HG02763 (cell line): ENCODE data around the gene B3GALT4.
"Not testable (repeated sequence)": the region's sequence is repeated elsewhere in the genome, so short reads cannot be mapped to it uniquely, and the experiment has no call there.

Experiments
- ATAC-seq: cut with Tn5 transposase; IDR thresholded peaks from one replicate; pipeline ENCODE4 v1.9.1; 2021; ENCODE audit warnings: mild to moderate bottlenecking, moderate library complexity; ENCODE audit not compliant: unreplicated experiment

B3GALT4 gene

GRCh38 chr6:33276864-33277662 lies at the start of gene B3GALT4:
TSS of gene B3GALT4 (plus strand) at chr6:33277123. CDS start at chr6:33277420, 297 bp downstream.
- peak; percentile 49 for ATAC-seq

DNA sequence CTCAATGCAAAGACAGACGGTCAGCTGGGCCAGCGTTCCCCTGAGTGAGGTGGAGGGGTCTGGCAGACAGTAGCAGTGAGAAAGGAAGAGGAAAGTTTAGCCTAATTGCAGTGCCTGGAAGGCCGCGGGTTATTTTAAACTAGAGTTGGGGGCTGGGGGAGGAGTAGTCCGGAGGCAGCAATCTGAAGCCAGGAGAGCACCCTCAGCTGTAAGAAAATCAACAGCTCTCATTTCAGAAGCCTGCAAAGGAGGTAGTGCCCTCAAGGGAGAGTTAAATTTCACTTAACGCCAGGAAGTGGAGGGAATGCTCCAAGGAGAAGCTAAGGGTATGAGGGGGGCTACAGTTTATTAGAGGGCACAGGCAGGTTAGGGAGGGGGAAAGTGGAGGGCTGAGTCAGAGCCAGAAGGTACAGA lies 41.7 kb upstream of the B3GALT4 start:
- no peak for ATAC-seq

DNA sequence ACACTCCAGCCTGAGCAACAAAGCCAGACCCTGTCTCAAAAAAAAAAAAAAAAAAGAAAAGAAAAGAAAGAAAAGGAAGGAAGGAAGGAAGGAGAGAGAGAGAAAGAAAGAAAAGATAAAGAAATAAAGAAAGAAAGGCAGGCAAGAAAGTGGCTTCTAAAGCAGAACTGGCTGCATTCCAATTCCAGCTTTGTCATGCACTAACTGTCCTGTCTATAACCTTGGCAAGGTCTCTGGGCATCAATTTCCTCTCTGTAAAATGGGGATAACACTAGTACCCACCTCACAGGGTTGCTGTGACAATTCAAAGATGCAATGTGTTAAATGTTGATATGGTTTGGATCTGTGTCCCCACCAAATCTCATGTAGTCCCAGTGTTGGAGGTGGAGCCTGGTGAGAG lies 40.6 kb upstream of the B3GALT4 start:
- no peak for ATAC-seq

GRCh38 chr6:33236852-33237251 lies 40.1 kb upstream of the B3GALT4 start:
- no peak for ATAC-seq

DNA sequence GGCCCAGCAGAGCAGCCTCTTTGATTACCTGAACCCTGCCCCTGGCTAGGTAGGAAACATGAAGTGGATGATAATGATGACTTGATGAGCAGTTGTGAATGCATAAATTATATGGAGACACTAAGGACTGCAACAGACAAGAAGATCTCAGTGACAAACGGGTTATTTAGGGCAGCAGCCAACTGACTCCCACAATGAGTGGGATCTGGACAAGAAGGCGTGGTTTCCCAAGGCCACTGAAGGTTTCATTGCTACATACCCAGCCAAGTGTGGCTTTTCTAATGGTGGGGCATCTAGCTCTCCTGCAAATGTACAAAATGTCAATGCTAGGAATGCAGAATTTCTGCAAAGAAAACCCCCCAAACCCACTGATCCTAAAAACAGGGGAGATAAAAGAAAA lies 39.2 kb upstream of the B3GALT4 start:
- no peak for ATAC-seq

GRCh38 chr6:33241968-33242367 lies 35.0 kb upstream of the B3GALT4 start:
- ATAC-seq = no peak

DNA sequence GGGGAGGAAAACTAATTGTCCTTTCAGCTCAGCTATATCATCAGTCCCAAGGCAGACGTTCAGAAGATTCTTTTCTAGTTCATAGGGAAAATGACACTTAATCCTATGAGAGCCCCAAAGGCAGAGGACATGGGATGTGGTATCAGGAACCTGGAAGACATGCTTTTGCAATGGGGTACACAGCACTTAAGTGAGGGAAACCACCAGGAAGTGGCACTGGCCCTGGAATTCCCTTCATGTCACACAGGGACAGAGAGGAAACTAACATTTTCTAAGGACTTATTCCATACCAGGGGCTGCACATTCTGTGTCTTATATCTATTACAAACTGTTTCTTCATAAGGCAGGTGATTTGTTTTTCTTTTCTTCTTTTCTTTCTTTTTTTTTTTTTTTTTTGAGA lies 33.4 kb upstream of the B3GALT4 start:
- no peak for ATAC-seq

DNA sequence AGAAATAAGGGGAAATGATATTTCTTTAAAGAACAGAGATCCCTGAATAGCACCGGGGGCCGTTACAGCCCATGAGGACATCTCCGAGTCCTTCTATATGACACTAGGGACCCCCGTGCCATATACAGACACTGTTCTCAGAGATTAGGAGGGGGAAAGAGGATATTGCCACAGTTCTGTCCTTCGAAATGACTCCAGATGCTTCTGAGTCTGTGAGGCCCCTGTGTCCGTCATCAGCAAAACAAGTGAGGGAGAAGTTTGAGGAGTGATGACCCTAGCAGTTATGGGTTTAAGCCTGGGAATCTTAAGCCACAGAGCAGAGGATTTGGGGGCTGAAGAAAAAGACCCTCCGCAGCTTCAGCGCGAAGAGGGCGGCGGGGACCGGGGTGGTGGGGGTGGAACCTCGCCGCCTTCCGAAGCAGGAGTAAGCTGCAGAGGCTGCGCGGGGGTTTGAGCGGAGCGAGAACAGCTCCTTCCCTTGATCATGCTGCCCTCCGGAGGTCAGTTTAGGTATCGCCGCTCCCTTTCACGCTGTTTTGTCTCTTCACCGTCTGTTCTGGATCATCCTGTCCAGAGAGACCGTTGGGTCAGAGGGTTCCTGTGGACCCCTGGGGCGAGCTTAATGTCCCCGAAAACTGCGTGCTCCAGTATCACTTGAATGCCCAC lies 28.8 kb upstream of the B3GALT4 start:
- ATAC-seq = peak; percentile 40

- ATAC-seq = no peak
Observed at GRCh38 chr6:33248643-33248931, 28.3 kb upstream of the B3GALT4 start.

- peak; percentile 90 for ATAC-seq
Observed at GRCh38 chr6:33248932-33249731, 27.8 kb upstream of the B3GALT4 start.

- ATAC-seq = no peak
Observed at GRCh38 chr6:33249732-33250630, 26.9 kb upstream of the B3GALT4 start.

- ATAC-seq = no peak
Observed at GRCh38 chr6:33250731-33251130, 26.2 kb upstream of the B3GALT4 start.

GRCh38 chr6:33251395-33252012 lies 25.4 kb upstream of the B3GALT4 start:
- ATAC-seq = no peak

DNA sequence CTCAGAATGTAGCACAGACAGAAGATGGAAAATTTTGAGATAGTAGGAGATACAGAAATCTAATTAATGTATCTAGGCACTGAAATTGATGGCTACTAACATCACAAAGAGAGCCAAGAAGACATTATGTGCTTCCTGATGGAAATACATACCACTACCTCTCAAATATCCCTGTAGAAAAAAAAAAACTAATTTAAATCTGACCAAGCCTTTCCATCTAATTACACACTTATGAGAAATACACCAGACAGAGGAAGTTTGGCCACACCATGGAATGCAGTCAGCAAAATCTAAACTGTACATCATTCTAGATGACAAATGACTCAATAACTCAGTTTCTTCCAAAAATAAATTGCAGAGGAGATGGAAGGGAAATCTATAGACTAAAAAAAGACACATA lies 24.2 kb upstream of the B3GALT4 start:
- ATAC-seq = no peak

GRCh38 chr6:33254591-33254990 lies 22.3 kb upstream of the B3GALT4 start:
- no peak for ATAC-seq

DNA sequence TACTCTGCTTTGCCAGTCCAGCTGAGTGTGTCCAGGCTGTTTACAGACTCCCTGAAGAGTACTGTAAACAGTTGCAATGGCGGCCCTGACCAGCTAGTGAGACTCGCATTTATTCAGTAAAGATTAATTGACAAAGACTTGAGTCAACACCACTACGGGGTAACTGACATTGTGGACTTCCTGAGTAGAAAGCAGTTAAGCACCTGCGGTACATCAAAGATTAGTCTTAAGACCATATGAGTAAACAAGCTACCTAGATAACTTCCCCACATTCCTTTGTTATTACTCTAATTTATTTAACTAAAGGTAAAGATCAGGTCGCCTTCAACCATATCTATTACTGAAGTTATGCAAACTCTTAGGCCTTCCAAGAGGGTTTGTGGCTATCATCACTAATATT lies 17.9 kb upstream of the B3GALT4 start:
- ATAC-seq = no peak

GRCh38 chr6:33262490-33262889 lies 14.4 kb upstream of the B3GALT4 start:
- ATAC-seq = not testable (repeated sequence)

DNA sequence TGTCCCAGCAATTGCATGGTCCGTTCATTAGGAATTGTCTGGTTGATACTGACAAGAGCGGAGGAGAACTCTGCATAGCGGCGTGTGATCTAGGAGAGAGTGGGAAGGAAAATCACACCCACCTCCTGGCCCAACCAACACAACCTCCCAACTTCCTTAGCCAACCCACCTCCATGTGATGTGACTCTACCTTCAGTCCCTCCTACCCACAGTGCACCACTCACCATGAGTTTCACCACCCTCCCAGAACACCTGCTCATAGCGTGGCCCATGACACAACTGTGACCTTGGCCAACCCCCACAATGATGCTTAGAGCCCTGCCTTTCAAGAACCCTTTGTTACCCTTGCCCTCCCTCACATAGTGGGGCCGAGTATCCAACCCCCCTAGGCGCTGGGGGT lies 12.9 kb upstream of the B3GALT4 start:
- no peak for ATAC-seq

GRCh38 chr6:33271117-33271467 lies 5.8 kb upstream of the B3GALT4 start:
- ATAC-seq = no peak

DNA sequence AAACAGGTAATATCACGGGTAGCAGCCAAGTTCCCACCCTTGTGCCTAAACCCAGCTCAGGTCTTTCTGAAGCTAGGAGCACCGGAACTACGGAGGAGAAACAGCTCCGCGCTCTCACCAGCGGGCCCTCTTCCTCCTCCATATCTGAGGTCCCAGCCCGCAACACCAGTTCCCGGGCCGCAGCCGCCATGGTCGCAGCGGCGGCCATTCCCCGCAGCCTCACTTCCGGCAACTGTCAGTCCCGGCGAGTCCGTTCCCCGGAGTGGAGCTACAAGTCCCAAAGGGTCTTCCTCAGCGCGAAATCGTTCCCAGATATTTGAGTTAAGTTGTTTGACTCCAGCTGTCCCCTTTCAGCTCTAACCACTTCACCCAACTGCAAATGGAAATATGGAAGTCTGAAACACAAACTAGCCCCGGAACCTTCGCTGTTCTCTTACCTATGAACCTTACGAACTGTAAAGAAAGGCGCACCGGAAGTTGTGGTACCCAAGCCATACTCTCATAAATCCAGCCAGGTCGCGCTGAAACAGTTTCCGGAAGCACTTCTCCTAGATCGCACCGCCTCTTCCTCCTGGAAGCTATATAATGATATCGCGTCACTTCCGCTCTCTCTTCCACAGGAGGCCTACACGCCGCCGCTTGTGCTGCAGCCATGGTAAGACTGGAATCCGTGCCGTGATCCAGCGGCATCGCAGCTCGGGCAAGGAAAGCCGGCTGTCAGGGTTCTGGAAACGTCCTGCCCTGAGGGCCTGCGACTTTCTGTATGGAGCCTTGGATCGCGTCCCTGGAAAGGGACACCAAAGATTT lies 5.3 kb upstream of the B3GALT4 start, which contains the start of the genes RPS18 and VPS52:
RPS18 (plus strand) TSS at position 608 of the 807 bp plus-strand sequence; CDS start at position 653, 45 bp downstream.
VPS52 (minus strand) TSS at position 409 of the 807 bp plus-strand sequence; CDS start at position 208, 201 bp downstream.
- ATAC-seq = peak; percentile 83
